HG03066 (cell line): ENCODE results near the gene TMEM154.

Experiments
- ATAC-seq: cut with Tn5 transposase; IDR thresholded peaks from one replicate; pipeline ENCODE4 v1.9.1; 2021; ENCODE audit warnings: low read depth; ENCODE audit not compliant: unreplicated experiment

TMEM154 gene

DNA sequence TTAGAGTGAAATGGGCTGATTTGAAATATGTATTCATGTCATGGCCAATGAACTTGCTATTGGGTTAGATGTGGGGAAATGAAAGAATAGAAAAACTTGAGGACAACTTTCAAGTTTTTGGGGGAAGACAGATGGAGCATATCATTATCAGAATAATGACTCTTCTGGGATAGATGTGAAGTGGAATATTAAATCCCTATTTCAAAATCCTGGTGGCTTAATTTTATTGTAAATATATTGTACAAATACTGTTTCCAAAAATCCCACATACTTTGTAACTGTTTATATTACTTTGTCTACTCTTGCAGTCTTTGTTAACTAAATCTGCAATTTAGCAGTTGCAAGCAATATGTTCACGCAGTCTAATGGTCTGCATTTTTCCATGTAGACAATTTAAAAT, 108.0 kb downstream of the TMEM154 start:
- no peak for ATAC-seq

DNA sequence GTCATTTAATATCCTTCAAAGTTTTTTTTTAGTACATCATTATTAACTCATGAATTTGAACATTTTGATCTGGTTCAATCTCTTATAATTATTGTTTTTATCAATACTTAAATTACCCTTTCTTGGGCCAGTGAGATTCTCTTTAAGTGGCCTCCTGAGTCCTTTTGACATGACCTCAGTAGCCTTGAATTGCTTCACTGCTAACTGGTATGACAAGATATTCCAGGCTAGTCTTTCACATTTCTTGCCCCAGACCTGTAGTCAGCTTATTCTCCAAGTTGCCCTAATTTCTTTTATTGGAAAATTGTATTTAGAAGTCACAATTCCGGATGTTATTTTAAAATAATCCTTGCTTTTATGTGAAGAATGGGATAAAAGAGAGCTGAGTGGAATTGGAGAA, 108.5 kb downstream of the TMEM154 start:
- no peak for ATAC-seq
